Left forelimb (tissue), 1 donor: Measurements from ENCODE around the gene DNAH17.
A peak's percentile ranks its signal among the peaks of the same experiment; 100 is the strongest.
"Not testable (repeated sequence)": the region's sequence is repeated elsewhere in the genome, so short reads cannot be mapped to it uniquely, and the experiment has no call there.

ENCODE experiments used
- DNase-seq: peaks from one replicate; pipeline ENCODE4 v3.0.0-alpha.2; 2018; ENCODE audit warnings: low spot score

DNAH17 gene

GRCh38 chr17:78475211-78475610 is 102.0 kb downstream of the DNAH17 start:
- no peak for DNase-seq

- DNase-seq: no peak
Measured at GRCh38 chr17:78474614-78475146, 102.5 kb downstream of the DNAH17 start.

- DNase-seq: no peak
Measured at GRCh38 chr17:78473951-78474613, 103.1 kb downstream of the DNAH17 start.

- no peak for DNase-seq
Measured at GRCh38 chr17:78472035-78472905, 104.9 kb downstream of the DNAH17 start.

- no peak for DNase-seq
Measured at GRCh38 chr17:78471635-78472034, 105.6 kb downstream of the DNAH17 start.

- DNase-seq: no peak
Measured at GRCh38 chr17:78469443-78469842, 107.8 kb downstream of the DNAH17 start.

DNA sequence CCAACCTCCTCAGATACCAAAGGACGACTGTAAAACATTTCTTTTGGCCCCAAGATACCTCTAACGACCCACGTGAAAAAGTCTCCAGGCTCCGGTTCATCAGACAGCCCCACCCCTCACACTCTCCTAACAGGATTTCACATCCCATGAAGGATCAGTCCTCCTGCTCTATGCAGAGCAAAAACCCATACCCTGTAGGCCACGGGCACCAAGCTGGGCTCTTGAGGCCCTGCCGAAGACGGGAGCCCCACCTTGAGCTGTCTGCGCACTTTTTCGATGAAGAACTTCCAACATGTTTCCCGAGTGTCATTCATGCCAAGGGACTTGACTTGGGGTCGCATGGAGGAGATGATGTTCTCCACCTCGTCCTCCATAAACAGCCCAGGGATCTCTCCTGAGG is 108.8 kb downstream of the DNAH17 start:
- no peak for DNase-seq

DNA sequence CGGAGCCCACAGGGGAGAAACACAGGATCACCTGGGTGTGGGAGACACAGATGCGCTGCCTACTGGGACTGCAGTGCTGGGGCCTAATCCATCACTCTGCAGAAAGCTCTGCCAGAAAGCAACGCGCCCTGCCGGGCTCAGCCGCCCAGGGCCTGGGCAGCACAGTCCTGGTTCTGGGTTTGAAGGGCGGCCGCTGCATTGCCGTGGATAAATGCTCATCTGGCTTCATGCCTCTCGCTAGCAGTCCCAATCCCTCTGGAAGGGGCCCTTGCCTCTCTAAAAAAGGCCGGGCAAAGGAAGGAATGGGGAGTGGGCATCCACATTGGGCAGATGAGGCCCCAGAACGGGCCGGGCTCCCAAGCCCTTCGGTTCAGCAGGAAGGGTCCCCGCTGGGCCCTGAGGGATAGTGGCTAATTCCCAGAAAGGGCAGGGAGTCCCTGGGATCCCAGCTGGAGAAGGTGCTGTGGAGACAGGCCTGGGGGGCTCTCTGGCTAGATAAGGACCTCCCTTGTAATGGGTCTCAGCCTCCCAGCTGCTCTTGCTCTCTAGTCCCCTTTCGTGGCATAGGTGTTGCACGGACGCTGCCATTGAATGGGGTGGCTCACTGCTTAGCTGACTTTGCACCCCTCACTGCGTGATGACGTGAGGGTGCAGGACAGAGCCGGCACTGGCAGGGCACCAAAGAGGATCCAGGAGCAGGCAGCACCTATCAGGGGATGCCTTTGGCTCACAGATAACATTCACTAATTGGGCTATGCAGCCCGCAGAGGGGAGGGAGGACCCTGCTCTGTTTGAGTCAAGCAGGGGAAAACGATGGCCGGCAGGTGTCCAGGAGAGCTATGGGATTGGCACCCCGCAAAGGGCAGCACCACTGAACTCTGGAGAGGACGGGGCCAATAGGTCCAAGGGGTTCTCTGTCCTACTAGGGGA is 110.1 kb downstream of the DNAH17 start:
- no peak for DNase-seq

- not testable (repeated sequence) for DNase-seq
Measured at GRCh38 chr17:78466109-78466785, 110.9 kb downstream of the DNAH17 start.

DNA sequence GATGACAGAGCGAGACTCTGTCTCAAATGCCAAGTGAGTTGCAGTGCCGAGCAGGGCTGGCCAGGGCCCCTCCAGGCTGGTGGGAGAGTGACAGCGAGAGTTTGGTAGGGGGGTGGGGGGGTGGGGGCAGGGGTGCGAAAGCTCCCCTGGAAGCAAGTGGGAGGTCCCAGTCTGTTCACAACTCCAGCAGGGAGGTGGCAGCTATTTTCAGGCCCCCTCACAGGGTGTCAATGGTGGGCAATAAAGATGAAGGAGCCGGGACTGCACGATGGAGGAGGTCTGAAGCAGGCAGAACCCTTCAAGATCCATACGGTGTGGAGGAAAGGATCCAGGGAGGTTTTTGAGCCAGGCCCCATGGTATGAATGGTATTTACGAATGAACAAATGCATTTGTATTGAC is 115.0 kb downstream of the DNAH17 start:
- DNase-seq: no peak

- no peak for DNase-seq
Measured at GRCh38 chr17:78461799-78462053, 115.5 kb downstream of the DNAH17 start.

DNA sequence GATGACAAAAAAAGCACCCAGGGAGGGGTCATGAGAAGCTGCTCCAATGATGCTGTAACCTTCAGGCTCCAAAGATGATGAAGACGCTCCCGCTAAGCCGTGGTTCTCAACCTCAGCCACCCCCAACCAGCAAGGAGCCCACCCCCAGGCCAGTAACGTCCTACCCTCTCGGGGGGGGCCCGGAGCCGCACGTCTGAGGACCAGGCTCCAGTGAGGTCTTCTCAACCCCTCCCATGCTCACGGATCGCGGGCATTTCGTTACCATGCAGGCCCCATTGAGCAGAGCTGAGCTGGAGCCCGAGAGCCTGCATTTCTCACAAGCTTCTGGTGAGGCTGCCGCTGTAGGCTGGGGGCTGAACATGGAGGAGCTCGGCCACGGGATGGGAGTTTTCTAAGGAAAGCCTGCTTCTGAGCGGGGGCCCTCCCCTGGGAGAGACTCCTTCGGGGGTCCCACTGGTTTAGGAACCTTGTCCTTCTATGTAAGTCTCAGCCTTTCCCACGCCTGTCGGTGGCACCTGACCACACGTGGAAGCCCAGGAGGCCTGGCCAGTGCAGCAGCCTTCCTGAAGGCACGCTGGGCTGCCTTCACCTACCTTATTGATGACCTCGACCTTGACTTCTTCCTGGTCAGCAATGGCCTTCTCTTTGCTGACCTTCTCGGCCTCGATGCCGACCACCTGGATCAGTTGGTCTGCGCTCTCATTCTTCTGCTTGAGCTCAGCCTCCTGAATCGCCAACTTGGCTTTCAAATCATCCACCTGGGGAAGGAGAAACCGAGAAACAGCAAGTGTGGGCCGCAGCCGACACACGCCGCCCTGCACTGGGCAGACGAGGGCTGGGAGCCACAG is 116.0 kb downstream of the DNAH17 start:
- DNase-seq: no peak

DNA sequence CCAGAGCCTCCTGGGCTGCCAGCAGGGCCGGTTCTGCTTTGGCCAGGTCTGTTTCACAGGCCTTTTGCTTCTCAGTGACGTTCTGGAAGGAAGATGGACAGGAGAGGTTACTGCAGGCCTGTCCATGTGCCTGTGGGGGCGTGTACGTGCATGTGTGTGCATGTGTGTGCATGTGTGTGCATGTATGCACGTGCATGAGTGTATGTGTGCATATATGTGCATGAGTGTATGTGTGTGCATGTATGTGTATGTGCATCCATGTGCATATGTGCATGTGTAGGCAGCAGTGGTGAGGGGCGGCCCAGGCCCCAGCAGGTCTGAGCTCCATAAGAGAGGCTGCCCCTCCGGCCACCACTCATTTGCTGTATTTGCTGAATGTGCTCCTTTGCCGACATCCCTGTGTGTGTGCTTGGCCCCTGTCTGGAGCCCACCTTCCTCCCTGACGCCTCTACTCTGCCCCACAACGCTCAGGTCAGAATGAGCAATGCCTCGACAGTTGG is 117.0 kb downstream of the DNAH17 start:
- DNase-seq: no peak

- no peak for DNase-seq
Measured at GRCh38 chr17:78459696-78460095, 117.5 kb downstream of the DNAH17 start.

DNA sequence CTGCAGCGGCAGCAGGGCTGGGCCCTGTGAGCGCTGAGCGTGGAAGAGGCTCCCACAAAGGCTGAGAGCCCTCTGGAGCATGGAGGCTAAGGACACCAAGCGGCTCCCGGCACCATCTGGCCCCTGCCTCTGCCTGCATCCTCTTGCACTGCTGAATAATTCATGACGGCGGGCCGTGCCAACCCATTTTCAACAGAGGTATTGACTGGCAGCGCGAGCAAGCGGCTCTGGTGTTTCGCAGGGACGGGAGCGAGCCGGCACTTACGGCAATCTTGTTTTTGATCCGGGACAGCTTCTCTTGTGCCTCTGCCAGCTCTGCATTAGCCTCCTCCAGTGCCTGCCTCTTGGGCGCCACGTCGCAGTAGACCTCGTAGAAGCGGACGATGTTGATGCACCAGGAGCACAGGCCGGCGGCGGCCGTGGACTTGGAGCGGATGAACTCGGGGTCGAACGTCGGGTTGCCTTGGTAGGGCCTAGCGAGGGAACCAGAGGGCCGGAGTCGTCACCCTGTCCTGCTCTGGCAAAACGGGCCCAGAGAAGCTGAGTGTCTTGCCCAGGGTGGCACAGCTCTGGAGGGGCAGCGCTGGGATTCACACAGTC is 118.4 kb downstream of the DNAH17 start:
- no peak for DNase-seq

DNA sequence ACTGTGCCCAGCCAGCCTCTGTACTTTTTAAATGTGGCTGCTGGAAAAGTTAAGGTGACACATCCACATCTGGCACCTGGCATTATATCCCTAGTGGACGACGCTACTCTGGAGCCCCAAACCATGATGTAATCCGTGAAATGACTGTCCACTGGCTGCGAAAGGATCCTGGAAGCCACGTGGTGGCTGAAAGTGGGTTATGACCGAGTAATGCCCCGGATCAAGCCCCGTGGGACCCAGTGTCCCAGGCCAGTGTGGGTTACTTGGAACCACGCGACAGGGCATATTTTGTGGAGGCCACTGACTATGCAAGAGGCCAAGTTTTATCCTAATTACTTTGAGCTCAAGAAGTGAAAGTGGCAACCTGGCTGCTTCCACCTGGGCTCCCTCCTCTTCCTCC is 119.1 kb downstream of the DNAH17 start:
- no peak for DNase-seq

GRCh38 chr17:78454346-78454745 is 122.8 kb downstream of the DNAH17 start:
- DNase-seq: no peak

DNA sequence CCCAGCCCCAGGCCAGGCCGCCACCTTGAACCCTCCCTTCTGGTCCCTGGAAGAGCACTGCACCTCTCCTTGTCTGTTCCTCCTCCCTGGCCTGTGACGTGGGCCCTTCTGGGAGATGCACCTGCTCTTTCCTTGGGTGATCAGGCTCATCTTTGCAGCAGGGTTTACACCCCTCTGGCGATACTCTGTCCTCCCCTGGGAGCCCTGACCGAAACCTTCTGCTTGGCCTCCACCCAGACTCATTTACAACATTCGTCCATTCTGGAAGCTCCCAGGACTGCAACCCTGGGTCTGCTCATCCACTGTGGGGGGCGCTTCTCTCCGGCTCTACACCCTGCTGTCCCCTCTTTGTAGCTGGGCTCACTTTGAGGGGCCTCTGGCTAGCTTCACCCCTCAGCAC is 125.4 kb downstream of the DNAH17 start:
- DNase-seq: no peak

- peak; percentile 71 for DNase-seq
Measured at GRCh38 chr17:78450696-78451345, 126.4 kb downstream of the DNAH17 start.
